Lower leg skin (tissue), 3 donors: ENCODE measurements around the gene JSRP1.

Experiments used
- CTCF ChIP-seq, 3 donors: fragments of 450-650 bp; IDR thresholded peaks; one replicate each; pipeline ENCODE4 v1.5.1; 2016; ENCODE audit warnings: antibody characterized with exemption in 3 of 3, mild to moderate bottlenecking in 3 of 3, moderate library complexity in 2 of 3
- POLR2A ChIP-seq, 2 donors: fragments of 450-650 bp; IDR thresholded peaks; one replicate each; pipeline ENCODE4 v1.6.1; 2016 to 2017; ENCODE audit warnings: antibody characterized with exemption in 2 of 2, mild to moderate bottlenecking in 1 of 2, moderate library complexity in 1 of 2

GRCh38 chr19:2215281-2215751 is 40.9 kb downstream of the JSRP1 start:
- TF ChIP-seq POLR2A (IDR thresholded peaks at IDR 0.05) (no peak), CTCF (IDR thresholded peaks at IDR 0.05) (no peak)
